CD4-positive, alpha-beta T cell treated with Interleukin-2 at 100 ng/mL for 4 hours (primary cell): ENCODE results near the gene PFKFB3.
A peak's percentile ranks its signal among the peaks of the same experiment; 100 is the strongest.
"Not testable (repeated sequence)": the region's sequence is repeated elsewhere in the genome, so short reads cannot be mapped to it uniquely, and the experiment has no call there.

Experiments used
- DNase-seq: peaks from one replicate; pipeline ENCODE4 v3.0.0-alpha.2; 2020; ENCODE audit warnings: low spot score

PFKFB3 gene

GRCh38 chr10:6202098-6202683 is 541 bp upstream of the PFKFB3 start:
- DNase-seq: no peak

- DNase-seq: peak; percentile 40
Measured at GRCh38 chr10:6203331-6204062, 765 bp downstream of the PFKFB3 start.

- peak; percentile 35 for DNase-seq
Measured at GRCh38 chr10:6204063-6204340, 1.3 kb downstream of the PFKFB3 start.

GRCh38 chr10:6204341-6205191 is 1.8 kb downstream of the PFKFB3 start:
- no peak for DNase-seq

GRCh38 chr10:6206486-6206885 is 3.8 kb downstream of the PFKFB3 start:
- DNase-seq: not testable (repeated sequence)

GRCh38 chr10:6207658-6208057 is 4.9 kb downstream of the PFKFB3 start:
- DNase-seq: no peak

- DNase-seq: no peak
Measured at GRCh38 chr10:6208799-6209235, 6.1 kb downstream of the PFKFB3 start.

GRCh38 chr10:6211341-6211670 is 8.6 kb downstream of the PFKFB3 start:
- no peak for DNase-seq

GRCh38 chr10:6211671-6212635 is 9.2 kb downstream of the PFKFB3 start:
- no peak for DNase-seq

GRCh38 chr10:6212806-6213205 is 10.1 kb downstream of the PFKFB3 start:
- DNase-seq: no peak

GRCh38 chr10:6213257-6213905 is 10.6 kb downstream of the PFKFB3 start:
- DNase-seq: no peak

GRCh38 chr10:6213908-6214307 is 11.2 kb downstream of the PFKFB3 start:
- no peak for DNase-seq

- DNase-seq: no peak
Measured at GRCh38 chr10:6214612-6215011, 11.9 kb downstream of the PFKFB3 start.

- DNase-seq: no peak
Measured at GRCh38 chr10:6215241-6215640, 12.5 kb downstream of the PFKFB3 start.

- DNase-seq: no peak
Measured at GRCh38 chr10:6215683-6216484, 13.2 kb downstream of the PFKFB3 start.

- DNase-seq: no peak
Measured at GRCh38 chr10:6216916-6217315, 14.2 kb downstream of the PFKFB3 start.

GRCh38 chr10:6217611-6218010 is 14.9 kb downstream of the PFKFB3 start:
- DNase-seq: no peak

- DNase-seq: no peak
Measured at GRCh38 chr10:6218692-6219493, 16.2 kb downstream of the PFKFB3 start.

GRCh38 chr10:6219494-6219836 is 16.7 kb downstream of the PFKFB3 start:
- DNase-seq: no peak
